WTC11 (cell line): ENCODE data around the gene RPH3AL. TPM values are rescaled to one million over a fixed set of nuclear protein-coding genes. Genes with fewer than 3 reads are reported as not detected.

Experiments
- ATAC-seq: fragments of 200-7000 bp; cut with Tn5 transposase; 2 replicates; pipeline ENCODE4 v1.10.0; 2021; ENCODE audit warnings: mild to moderate bottlenecking, moderate library complexity
- CTCF ChIA-PET: fragments of 300-600 bp; sonication (Branson Sonifier 250); formaldehyde crosslinking; loops from one replicate; lab custom pipeline; 2021; ENCODE audit warnings: antibody characterized with exemption; lab: Charles Lee
- POLR2A ChIA-PET: fragments of 350-600 bp; sonication (Branson Sonifier 250); formaldehyde crosslinking; loops from one replicate; lab custom pipeline; 2021; ENCODE audit warnings: antibody characterized with exemption; lab: Charles Lee
- DNase-seq: peaks from one replicate; pipeline ENCODE4 v3.0.0; 2021; ENCODE audit warnings: low spot score
- H3K27ac Mint-ChIP-seq: 2 replicates; pipeline ENCODE4 v1.8.0; 2021; ENCODE audit warnings: mixed read lengths
- H3K27me3 Mint-ChIP-seq: 2 replicates; pipeline ENCODE4 v1.8.0; 2021; ENCODE audit warnings: low read depth, mild to moderate bottlenecking, moderate library complexity, mixed read lengths
- H3K36me3 Mint-ChIP-seq: 2 replicates; pipeline ENCODE4 v1.8.0; 2021; ENCODE audit warnings: mixed read lengths
- H3K4me1 Mint-ChIP-seq: 2 replicates; pipeline ENCODE4 v1.8.0; 2022; ENCODE audit warnings: mixed read lengths
- H3K4me3 Mint-ChIP-seq: 2 replicates; pipeline ENCODE4 v1.8.0; 2021; ENCODE audit warnings: mild to moderate bottlenecking, moderate library complexity, mixed read lengths
- H3K9me3 Mint-ChIP-seq: 2 replicates; pipeline ENCODE4 v1.8.0; 2021; ENCODE audit warnings: mixed read lengths
- ARID4B ChIP-seq: sonication (generic); formaldehyde crosslinking; IDR thresholded peaks from 2 replicates; pipeline ENCODE4 v1.8.0; 2023; ENCODE audit warnings: missing genetic modification reagents, mild to moderate bottlenecking, borderline replicate concordance
- ATF2 ChIP-seq: sonication (generic); formaldehyde crosslinking; IDR thresholded peaks from 2 replicates; pipeline ENCODE4 v1.8.1; 2022; ENCODE audit warnings: low read depth, missing genetic modification reagents, borderline replicate concordance
- E2F4 ChIP-seq: sonication (generic); formaldehyde crosslinking; IDR thresholded peaks from 2 replicates; pipeline ENCODE4 v1.8.1; 2022; ENCODE audit warnings: low read depth, mild to moderate bottlenecking, moderate library complexity, missing genetic modification reagents, borderline replicate concordance
- KAT7 ChIP-seq: sonication (generic); formaldehyde crosslinking; IDR thresholded peaks from 2 replicates; pipeline ENCODE4 v1.8.1; 2023; ENCODE audit warnings: missing genetic modification reagents, mild to moderate bottlenecking, borderline replicate concordance
- MLX ChIP-seq: sonication (generic); formaldehyde crosslinking; IDR thresholded peaks from 2 replicates; pipeline ENCODE4 v1.8.1; 2023; ENCODE audit warnings: mild to moderate bottlenecking, missing genetic modification reagents, moderate library complexity
- MXD4 ChIP-seq: fragments of 250-450 bp; sonication (Bioruptor Pico); IDR thresholded peaks from 2 replicates; pipeline ENCODE4 v1.8.0; 2021; ENCODE audit warnings: mild to moderate bottlenecking, moderate library complexity, borderline replicate concordance
- NFATC4 ChIP-seq: fragments of 250-450 bp; sonication (Bioruptor Pico); IDR thresholded peaks from 2 replicates; pipeline ENCODE4 v1.9.0; 2021; ENCODE audit warnings: mild to moderate bottlenecking
- NFE2L1 ChIP-seq: sonication (generic); formaldehyde crosslinking; IDR thresholded peaks from 2 replicates; pipeline ENCODE4 v1.8.1; 2023; ENCODE audit warnings: missing genetic modification reagents
- NR3C1 ChIP-seq: sonication (generic); formaldehyde crosslinking; conservative IDR thresholded peaks from 2 replicates; pipeline ENCODE4 v1.8.1; 2023; ENCODE audit warnings: low read depth, mild to moderate bottlenecking, missing genetic modification reagents
- RORB ChIP-seq: fragments of 250-450 bp; sonication (Bioruptor Pico); IDR thresholded peaks from 2 replicates; pipeline ENCODE4 v1.9.0; 2021; ENCODE audit warnings: mild to moderate bottlenecking
- SMAD3 ChIP-seq: sonication (generic); formaldehyde crosslinking; IDR thresholded peaks from 2 replicates; pipeline ENCODE4 v1.8.0; 2022; ENCODE audit warnings: missing genetic modification reagents, mild to moderate bottlenecking, borderline replicate concordance
- TEAD1 ChIP-seq: sonication (generic); formaldehyde crosslinking; IDR thresholded peaks from 2 replicates; pipeline ENCODE4 v1.8.0; 2022; ENCODE audit warnings: mild to moderate bottlenecking, missing genetic modification reagents
- ZMAT4 ChIP-seq: fragments of 250-450 bp; sonication (Bioruptor Pico); IDR thresholded peaks from 2 replicates; pipeline ENCODE4 v1.9.0; 2021; ENCODE audit warnings: mild to moderate bottlenecking
- ZNF121 ChIP-seq: sonication (generic); formaldehyde crosslinking; IDR thresholded peaks from 2 replicates; pipeline ENCODE4 v1.8.0; 2023; ENCODE audit warnings: missing genetic modification reagents
- ZNF281 ChIP-seq: sonication (generic); formaldehyde crosslinking; IDR thresholded peaks from 2 replicates; pipeline ENCODE4 v1.8.0; 2023; ENCODE audit warnings: mild to moderate bottlenecking, missing genetic modification reagents
- ZNF416 ChIP-seq: fragments of 250-450 bp; sonication (Bioruptor Pico); IDR thresholded peaks from 2 replicates; pipeline ENCODE4 v1.9.0; 2021; ENCODE audit warnings: mild to moderate bottlenecking, inconsistent platforms
- ZNF532 ChIP-seq: fragments of 250-450 bp; sonication (Bioruptor Pico); IDR thresholded peaks from 2 replicates; pipeline ENCODE4 v1.9.0; 2021; ENCODE audit warnings: mild to moderate bottlenecking, borderline replicate concordance
- total RNA-seq: library from RNA; stranded (reverse); gene quantifications from 3 replicates; pipeline ENCODE4 v1.2.3, GENCODE V29; 2021

RPH3AL gene
- total RNA-seq, 1 experiment from 2014 or later: 2.0 TPM

- peak; percentile 7 for DNase-seq
- H3K27me3 Mint-ChIP-seq: peaks cover 13% of the 10 kb centered on the region
- no peak for TF ChIP-seq ZNF121 (CRISPR knock-in tag)
- TF ChIP-seq ATF2 (CRISPR knock-in tag): no peak
- TF ChIP-seq MLX (CRISPR knock-in tag): no peak
- no peak for TF ChIP-seq ZNF281 (CRISPR knock-in tag)
- no peak for TF ChIP-seq E2F4 (CRISPR knock-in tag)
- no peak for TF ChIP-seq NFE2L1 (CRISPR knock-in tag)
- TF ChIP-seq ZNF532 (CRISPR knock-in tag): no peak
- TF ChIP-seq ZMAT4: no peak
- TF ChIP-seq SMAD3: no peak
- no peak for TF ChIP-seq ZNF416 (CRISPR knock-in tag)
- TF ChIP-seq, all 79 proteins: peak for 0
- H3K4me1 Mint-ChIP-seq: peaks cover 18% of the 10 kb centered on the region
- peaks cover 8% of the 10 kb centered on the region for H3K36me3 Mint-ChIP-seq
- no peak overlapping the region for H3K4me3 Mint-ChIP-seq
- no peak for ATAC-seq
- ChIA-PET CTCF (interaction anchor here (0.6 to 1.6 kb wide), 2 partner anchors 88 to 207 kb away, joined by 3 to 4 read pairs; no protein-coding TSS in a partner anchor), POLR2A (no interaction called here)
- H3K9me3 Mint-ChIP-seq: peaks cover 13% of the 10 kb centered on the region
- H3K27ac Mint-ChIP-seq: no peak overlapping the region
These were observed 148.0 kb downstream of the RPH3AL start for GRCh38 chr17:204427-205147.

GRCh38 chr17:202501-202951 is 150.1 kb downstream of the RPH3AL start:
- POLR2A ChIA-PET: no interaction called here
- peaks cover 26% of the 10 kb centered on the region for H3K4me1 Mint-ChIP-seq
- peaks cover 10% of the 10 kb centered on the region for H3K27me3 Mint-ChIP-seq
- peak; percentile 9 for DNase-seq
- CTCF ChIA-PET: no interaction called here
- no peak overlapping the region for H3K4me3 Mint-ChIP-seq
- peaks cover 9% of the 10 kb centered on the region for H3K9me3 Mint-ChIP-seq
- peaks cover 8% of the 10 kb centered on the region for H3K36me3 Mint-ChIP-seq
- ATAC-seq: no peak
- no peak overlapping the region for H3K27ac Mint-ChIP-seq
- TF ChIP-seq ARID4B (CRISPR knock-in tag) (no peak), TEAD1 (no peak), KAT7 (CRISPR knock-in tag) (no peak), MXD4 (CRISPR knock-in tag) (no peak), NFATC4 (CRISPR knock-in tag) (no peak), NR3C1 (CRISPR knock-in tag) (no peak), RORB (no peak)
